HUDEP-2 (cell line): Measurements from ENCODE around the gene TOR1AIP1.
A peak's percentile ranks its signal among the peaks of the same experiment; 100 is the strongest.
"Not testable (repeated sequence)": the region's sequence is repeated elsewhere in the genome, so short reads cannot be mapped to it uniquely, and the experiment has no call there.

ENCODE experiments used
- DNase-seq, 76 experiments: peaks; one replicate each; lab custom pipeline; 2025; ENCODE audit not compliant: unreplicated experiment in 76 of 76; lab: John Stamatoyannopoulos, UW

The TOR1AIP1 gene, protein sequence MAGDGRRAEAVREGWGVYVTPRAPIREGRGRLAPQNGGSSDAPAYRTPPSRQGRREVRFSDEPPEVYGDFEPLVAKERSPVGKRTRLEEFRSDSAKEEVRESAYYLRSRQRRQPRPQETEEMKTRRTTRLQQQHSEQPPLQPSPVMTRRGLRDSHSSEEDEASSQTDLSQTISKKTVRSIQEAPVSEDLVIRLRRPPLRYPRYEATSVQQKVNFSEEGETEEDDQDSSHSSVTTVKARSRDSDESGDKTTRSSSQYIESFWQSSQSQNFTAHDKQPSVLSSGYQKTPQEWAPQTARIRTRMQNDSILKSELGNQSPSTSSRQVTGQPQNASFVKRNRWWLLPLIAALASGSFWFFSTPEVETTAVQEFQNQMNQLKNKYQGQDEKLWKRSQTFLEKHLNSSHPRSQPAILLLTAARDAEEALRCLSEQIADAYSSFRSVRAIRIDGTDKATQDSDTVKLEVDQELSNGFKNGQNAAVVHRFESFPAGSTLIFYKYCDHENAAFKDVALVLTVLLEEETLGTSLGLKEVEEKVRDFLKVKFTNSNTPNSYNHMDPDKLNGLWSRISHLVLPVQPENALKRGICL

DNA sequence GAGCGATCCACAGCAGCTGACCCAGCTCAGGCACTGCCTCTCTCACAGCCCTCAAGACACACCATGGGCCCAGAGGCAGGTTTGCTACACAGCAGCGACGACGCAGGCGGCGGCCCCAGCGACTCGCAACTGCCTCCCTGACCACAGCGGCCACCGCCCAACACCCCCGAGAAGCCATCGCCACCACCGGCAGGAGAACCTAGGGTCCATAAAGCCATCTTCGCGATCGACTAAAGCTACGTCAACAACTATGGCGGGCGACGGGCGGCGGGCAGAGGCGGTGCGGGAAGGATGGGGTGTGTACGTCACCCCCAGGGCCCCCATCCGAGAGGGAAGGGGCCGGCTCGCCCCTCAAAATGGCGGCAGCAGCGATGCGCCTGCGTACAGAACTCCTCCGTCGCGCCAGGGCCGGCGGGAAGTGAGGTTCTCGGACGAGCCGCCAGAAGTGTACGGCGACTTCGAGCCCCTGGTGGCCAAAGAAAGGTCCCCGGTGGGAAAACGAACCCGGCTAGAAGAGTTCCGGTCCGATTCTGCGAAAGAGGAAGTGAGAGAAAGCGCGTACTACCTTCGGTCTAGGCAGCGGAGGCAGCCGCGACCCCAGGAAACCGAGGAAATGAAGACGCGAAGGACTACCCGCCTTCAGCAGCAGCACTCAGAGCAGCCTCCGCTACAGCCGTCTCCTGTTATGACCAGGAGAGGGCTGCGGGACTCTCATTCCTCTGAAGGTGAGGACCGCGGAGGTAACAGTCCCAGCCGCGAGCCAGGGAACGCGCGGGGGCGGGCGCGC lies at the start of gene TOR1AIP1:
TOR1AIP1 (plus strand) TSS at position 33 of the 787 bp plus-strand sequence; CDS start at position 251, 218 bp downstream.
- peak; percentile 76 to 99 (median 94) for DNase-seq

DNA sequence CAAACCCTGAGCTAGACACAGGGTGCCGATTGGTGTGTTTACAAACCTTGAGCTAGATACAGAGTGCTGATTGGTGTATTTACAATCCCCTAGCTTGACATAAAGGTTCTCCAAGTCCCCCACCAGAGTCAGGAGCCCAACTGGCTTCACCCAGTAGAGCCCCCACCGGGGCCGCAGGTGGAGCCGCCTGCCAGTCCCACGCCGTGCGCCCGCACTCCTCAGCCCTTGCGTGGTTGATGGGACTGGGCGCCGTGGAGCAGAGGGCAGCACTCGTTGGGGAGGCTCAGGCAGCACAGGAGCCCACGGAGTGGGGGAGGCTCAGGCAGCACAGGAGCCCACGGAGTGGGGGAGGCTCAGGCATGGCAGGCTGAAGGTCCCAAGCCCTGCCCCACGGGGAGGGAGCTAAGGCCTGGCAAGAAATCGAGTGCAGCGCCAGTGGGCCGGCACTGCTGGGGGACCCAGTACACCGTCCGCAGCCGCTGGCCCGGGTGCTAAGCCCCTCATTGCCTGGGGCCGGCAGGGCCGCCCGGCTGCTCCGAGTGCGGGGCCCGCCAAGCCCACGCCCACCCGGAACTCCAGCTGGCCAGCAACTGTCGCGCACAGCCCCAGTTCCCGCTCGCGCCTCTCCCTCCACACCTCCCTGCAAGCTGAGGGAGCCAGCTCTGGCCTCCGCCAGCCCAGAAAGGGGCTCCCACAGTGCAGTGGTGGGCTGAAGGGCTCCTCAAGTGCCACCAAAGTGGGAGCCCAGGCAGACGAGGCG lies 45.2 kb upstream of the TOR1AIP1 start:
- not testable (repeated sequence) for DNase-seq

DNA sequence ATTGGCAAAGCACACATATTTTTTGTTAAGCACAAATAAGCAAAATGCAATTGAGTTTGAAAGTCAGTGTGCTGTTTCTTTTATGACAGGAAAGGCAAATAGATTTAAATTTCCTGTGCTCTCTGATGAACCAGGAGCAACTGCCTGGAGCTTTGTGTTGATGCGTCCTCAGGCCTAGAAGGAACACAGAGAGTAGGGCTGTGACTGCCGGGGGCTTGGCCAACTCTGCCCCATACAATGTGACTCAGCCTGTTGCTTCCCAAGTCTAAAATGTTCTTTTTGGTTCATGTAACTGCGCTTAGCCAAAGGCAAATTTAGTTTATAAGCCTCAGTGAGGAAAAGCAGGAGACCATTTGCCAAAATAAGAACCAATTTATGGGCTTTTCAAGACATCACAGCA lies 42.0 kb upstream of the TOR1AIP1 start:
- no peak for DNase-seq

DNA sequence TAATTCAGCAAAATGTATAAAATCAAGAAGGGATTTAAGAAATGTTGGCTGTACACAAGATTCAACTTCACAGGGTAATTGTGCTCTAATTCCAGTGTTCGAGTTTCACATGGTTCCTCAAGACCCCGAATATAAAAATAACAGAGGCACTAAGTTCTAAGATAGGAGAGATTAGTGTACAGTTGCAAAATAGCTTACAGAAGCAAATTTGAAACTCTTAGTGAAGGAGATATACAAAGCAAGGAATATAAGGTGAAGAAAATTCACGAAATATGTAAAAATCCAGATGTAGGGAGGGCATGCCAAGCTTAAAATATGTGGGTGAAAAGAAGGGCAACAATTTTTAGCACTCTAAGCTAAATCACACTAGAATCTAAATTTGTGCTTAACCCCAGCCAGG lies 33.9 kb upstream of the TOR1AIP1 start:
- DNase-seq: no peak

DNA sequence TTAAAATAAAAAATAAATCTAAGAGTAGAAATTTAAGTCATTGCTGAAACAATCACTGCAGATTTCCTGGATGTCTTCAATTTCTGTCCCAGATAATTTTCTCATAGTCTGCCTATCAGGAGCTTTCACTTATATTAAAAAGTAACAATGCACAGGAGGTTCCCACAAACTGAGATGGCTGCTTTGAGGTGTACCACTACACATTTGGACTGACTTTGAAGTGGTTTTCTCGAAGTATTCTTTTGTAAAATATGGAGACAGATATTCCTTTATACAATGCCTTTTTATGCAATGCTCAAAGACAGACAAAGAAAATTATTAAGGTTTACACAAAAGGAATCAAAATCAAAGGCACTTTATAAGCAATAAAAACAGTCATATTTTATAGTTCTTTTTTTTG lies 29.0 kb upstream of the TOR1AIP1 start:
- no peak for DNase-seq

DNA sequence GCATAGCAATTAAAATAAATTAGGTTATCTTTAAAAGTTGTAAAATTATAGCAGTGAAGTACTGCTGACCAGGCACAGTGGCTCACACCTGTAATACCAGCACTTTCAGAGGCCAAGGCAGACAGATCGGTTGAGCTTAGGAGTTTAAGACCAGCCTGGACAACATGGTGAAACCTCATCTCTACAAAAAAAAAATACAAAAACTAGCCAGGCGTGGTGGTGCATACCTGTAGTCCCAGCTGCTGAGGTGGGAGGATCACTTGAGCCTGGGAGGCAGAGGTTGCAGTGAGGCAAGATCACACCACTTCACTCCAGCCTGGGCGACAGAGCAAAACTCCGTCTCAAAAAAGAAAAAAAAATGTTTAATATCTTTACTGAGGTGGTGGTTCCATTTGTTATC lies 26.3 kb upstream of the TOR1AIP1 start:
- DNase-seq: not testable (repeated sequence)

DNA sequence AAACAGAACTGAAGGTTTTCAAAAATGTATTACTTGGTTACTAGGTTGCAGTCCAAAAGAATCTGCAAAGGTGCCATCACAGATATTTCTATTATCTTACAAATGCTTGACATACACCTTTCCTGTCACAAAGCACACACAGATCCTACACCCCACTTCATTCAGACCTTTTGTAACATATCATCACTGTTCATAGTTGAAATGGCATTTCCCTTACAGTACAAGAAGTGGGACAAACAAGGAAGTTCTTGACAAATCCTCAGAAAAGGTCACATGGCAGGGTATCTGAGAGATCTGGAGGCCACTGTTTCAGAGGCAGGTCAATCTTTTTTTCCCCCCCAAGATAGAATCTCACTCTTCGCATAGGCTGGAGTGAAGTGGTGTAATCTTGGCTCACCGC lies 25.8 kb upstream of the TOR1AIP1 start:
- DNase-seq: no peak

DNA sequence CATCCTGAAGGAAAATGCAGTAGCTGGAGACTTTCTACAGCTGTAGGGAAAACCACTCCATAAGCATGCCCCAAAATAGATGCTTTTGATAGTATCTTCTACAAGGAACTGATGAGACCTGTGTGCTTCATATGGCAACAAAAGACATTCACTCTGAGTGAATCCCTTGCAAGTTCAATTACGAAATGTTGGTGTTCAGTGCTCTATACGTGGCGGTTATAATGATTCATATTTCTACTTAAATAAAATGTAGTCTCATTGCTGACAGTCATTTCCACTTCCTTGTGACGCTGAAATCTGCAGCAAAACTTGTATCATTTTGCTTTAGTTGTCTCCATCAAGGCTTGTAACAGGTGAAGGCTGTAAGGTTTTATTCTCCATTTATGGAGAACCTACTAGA lies 25.1 kb upstream of the TOR1AIP1 start:
- no peak for DNase-seq

DNA sequence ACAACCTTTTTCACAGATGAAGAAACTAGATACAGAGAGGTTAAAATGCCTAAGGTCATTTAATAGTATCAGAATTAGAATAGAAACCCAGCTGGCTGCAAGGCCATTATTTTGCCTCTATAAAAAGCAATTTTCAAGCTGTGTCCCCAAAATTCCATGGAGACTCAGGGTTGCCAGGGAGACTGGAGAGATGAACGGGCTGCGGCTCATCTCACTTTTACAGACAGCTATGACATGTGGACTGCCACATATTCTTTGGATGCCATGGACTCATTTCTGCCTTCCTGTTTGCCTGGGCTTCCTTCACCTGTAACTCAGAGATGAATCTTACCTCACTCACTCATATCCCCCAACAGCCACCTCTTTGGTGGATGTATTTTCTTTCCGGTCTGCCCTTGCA lies 21.4 kb upstream of the TOR1AIP1 start:
- no peak for DNase-seq

DNA sequence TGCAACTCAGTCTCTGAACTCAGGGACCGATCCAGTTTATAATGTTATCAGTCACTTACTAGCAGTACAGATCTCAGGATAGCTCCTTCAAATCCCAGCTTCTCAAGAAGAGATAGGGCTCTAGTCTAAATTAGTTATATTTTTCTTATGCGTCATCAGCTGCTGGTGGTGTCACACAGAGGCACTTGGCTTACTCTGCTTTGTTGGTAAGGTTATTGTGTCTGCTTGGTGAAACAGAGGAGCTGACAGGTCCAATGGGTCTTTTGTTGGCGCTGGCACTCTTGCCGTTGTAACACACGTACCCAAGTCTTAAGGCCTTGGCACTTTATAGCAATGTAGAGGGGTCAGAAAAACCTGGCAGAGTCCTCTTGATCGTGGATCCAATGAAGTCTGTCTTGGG lies 16.7 kb upstream of the TOR1AIP1 start:
- no peak for DNase-seq

DNA sequence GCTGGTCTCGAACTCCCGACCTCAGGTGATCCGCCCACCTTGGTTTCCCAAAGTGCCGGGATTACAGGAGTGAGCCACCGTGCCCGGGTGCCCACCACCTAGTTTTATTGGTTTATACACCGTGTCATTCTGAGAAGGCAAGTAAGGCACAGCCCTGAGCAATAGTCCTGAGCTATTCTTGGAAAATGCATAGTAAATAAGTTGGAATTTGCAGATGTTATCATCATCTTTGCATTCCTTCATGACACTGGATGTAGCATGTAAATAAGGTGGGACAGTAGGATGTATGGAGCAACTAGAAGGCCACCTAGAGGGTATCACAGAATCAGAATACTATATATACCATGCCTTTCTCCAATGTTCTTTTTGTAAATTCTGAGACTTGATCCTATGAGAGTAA lies 15.5 kb upstream of the TOR1AIP1 start:
- no peak for DNase-seq

DNA sequence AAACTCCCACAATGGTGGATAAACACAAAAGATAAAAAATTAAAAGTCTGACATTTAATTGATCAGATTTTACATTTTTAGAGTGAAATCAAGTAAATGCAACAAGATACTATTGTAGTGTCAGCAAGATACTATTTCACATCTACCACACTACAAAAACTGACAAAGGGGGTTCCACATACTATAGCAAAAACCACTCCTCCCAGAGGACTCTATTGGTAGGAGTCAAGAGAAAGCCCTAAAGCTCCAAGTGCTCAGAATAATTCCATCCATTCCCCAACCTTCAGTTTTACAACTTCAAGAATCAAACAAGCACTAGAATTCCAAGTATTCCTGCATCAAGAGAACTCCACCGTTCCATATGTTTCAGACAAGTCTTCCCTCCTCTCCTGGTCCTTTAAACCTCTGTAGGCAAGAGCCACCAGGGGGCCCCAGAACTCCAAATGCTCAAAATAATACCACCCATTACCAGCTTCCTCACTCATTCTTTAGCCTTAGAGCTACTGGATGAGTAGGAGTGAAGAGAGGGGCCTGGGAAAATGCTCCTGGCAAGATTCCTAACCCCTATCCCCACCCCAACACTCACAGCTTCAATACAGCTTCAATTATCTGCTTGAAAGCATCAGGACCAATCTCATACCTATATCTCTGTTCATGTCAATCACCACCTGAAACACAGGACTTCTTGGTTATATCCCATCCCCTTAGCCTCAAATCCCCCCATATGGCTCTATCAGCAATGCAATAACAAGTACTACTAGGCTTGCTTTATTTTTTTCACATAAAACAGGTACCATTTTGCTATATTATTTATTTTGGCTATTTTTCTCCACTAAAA lies 14.4 kb upstream of the TOR1AIP1 start:
- peak in 40 of 76 experiments; percentile 3 to 54 (median 23) for DNase-seq

DNA sequence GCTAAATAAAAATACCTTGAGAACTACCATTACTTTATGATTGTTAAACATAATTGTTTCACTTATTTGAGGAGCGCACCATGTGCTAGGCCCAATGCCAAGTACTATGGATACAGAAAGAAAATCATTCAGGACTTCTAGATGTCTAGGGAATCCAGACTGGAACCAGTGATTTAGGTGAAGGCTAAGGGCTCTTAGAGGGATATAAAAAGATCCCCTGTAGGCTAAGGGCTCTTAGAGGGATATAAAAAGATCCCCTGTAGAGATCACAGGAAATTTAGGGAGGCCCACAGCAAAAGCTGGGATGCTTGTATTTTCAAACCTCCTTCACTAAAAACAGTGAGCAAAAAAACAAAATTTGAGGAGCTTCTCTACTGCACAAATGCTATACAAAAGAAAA lies 11.2 kb upstream of the TOR1AIP1 start:
- DNase-seq: no peak

DNA sequence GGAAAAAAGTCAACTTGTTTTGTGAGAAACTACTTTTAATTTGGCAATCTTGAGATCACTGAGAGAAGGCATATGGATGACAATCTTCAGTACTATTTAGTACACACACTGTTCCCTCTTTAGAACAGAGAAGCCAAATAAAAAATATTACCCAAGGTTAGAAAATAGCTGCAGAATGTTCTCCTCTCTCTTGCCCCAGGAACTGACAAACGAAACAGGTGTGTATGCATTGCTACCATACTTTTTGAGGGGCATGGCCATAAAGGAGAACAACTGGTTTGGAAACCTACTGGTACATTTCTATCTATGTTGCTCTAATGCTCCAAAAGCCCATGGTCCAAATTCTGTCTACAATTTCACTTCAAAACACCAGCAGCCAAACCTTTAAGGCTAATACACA lies 10.1 kb upstream of the TOR1AIP1 start:
- no peak for DNase-seq

DNA sequence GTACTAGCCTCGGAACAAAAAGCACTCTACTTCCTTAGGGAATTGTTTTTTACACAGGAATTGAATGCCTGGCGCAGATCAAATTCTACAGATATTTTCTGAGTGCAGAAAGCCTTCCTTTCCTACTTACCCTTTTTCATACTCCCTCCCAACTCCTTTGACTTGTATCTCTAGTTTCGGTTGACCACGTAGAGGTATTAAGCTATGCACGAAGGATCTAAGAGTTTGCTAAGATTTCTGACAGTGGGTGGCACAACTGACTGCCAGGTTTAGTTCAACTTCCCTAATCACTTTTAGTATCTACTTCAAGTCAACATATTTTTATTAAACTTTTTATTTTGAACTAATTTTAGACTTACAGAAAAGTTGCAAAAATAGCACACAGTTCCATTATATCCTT lies 9.5 kb upstream of the TOR1AIP1 start:
- no peak for DNase-seq

DNA sequence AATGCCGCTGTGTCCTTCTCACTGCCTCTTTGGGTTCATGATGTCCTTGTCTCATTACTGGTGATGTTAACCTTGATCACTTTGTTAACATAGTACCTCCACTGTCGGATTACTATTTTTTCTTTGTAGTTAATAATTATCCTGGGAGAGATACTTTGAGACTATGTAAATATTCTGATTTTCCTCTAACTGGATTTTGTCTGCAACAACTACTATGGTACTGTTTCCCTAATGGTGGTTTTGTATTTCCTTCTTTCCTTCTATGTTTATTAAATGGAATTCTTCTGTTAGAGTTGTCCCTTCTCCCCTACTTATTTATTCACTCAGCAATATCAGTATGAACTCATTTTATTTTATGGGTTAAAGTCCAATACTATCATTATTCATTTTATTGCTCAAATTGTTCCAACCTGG lies 8.6 kb upstream of the TOR1AIP1 start:
- no peak for DNase-seq

DNA sequence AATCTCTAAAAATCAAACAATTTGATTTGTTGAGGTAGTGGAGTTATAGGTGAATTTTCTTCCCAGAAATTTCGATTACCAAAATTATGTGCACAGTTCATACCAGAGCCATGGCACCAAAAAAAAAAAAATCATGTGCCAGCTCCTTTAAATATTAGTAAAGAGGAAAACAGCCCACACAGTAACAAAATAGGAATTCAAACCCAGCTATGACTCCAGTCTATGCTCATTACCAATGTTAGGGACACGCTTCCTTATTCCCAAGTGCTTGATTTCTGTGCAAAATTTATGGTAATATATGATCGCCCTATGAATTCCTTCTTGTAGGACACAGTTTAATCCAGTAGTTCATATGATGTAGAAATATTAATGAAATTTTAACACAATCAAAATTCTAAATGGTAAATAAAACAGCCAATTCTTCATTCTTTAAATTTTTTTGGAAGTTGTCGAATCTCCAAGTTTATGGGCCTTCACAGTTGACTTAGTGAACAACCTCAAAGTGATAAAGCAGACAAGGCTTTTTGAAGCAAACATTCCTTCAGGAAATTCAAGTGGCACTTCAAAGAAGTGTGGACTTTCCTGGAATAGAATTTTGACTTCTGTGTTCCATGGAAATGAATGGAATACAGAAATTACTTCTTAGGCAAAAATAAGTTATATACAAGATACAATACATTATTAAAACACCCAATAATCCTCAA lies 6.3 kb upstream of the TOR1AIP1 start:
- no peak for DNase-seq

DNA sequence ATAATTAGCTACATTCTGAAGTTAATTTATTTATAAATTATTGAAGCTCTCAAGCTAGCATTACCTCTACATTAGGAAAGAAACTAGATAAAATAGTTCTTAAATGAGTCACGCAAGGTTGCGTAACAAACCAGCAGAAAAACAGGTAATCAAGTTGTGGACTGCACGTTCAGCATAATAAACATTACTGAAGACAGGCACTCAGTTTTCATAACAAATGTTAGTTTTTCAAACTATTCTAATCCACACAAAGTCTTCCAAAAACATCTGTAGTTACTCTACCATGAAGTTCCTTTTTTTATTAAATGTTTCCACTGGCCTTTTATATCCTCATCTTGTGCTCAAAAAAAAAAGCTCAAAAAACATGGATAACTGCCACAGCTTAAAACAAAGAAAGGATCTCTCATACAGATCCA lies 5.8 kb upstream of the TOR1AIP1 start:
- DNase-seq: no peak

DNA sequence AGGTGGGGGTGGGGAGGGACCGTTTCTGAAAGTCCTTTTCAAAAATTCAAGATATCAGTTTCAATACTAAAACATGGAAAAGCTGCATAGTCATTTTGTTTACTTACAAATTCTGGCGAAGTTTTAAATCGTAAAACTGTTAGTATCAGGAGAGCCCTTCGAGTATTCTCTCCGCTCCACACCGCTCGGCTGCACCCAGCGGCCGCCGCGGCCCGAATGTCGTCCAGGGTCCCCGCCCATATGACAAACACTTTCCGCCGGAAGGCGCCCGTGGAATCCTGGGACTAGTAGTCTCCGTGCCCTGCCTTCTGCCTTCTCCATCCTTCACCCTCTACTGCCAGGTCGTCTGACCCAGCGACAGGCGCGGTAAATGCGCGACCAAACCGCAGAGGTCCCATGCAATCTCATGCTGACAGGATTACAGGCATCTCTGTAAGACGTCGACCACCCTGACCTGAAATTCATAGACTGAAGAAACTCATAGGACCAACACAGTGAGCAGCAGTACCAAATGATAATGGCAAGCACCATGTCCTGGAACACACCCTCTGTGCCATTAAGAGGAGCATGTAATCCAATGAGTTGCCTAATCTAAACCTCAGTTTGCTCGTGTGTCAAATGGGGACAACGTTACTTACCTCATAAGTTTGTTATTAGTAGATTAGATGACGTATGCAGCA lies 4.4 kb upstream of the TOR1AIP1 start, which contains the start of gene TOR1AIP2:
TOR1AIP2 (minus strand) TSS at position 218 of the 680 bp plus-strand sequence. CDS start 25,138 bp downstream, outside the sequence.
- peak in 74 of 76 experiments; percentile 16 to 89 (median 74) for DNase-seq
